COLO668 (cell line): Measurements from ENCODE around the gene ARID1A.

Source experiments
- DNase-seq: peaks from one replicate; lab custom pipeline; 2025; ENCODE audit not compliant: unreplicated experiment; lab: John Stamatoyannopoulos, UW

Gene ARID1A

DNA sequence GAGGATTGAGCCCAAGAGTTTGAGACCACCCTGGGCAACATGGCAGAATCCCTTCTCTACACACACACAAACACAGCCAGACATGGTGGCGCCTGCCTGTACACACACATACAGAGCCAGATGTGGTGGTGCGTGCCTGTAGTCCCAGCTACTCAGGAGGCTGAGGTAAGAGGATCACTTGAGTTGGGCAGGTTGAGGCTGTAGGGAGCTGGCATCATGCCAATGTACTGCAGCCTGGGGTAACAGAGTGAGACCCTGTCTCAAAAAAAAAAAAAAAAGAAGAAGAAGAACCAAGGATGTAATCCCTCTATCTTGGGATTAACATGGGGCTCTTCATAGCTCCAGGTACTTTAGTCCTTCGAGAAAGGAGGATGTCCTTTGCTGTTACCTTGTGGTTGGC lies 62.5 kb downstream of the ARID1A start:
- DNase-seq, result no peak

DNA sequence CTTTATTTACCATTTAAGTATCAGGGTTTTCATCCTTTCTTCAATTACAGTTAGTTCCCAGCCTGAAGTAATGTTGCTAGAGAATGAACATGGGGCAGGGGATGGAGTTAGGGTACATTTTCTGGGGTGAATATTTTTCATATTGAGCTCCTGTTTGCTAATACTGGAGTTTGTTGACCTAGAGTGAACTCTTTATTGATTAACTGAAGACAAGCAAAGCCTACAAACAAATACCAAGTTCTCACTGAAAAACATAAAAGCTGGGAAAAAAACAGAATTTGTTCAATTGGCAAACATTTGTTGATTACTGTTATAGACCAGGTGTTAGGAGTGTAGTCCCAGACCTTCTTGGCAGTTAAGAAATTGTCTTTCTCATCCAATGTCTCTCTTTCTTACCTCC lies 63.7 kb downstream of the ARID1A start:
- no peak for DNase-seq

DNA sequence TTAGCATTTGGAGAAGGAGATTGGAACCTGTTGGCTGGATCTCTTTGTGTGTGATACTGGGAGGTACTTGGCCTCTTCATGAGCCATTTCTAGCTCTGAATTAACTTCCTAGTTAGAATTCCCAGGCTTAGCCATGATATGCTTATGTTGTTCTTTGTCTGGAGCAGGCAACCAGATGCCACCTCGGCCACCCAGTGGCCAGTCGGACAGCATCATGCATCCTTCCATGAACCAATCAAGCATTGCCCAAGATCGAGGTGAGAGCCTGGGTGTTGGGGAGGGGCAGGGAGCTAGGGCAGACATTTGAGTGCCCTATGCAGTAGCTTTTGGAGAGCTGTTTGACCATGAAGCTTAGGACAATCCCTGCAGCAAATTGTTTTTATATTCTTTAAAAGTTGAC lies 65.4 kb downstream of the ARID1A start:
- no peak for DNase-seq

DNA sequence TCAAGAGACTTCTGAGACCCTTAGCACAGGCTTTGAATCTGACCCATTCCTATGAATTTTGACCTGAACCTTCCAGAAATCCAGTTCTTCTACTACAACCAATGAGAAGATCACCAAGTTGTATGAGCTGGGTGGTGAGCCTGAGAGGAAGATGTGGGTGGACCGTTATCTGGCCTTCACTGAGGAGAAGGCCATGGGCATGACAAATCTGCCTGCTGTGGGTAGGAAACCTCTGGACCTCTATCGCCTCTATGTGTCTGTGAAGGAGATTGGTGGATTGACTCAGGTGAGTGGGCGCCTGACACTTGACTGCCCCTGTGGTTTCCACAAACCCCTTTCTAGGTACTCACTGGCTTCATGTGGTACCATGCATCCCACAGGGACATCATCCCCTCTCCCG lies 71.9 kb downstream of the ARID1A start:
- no peak for DNase-seq

DNA sequence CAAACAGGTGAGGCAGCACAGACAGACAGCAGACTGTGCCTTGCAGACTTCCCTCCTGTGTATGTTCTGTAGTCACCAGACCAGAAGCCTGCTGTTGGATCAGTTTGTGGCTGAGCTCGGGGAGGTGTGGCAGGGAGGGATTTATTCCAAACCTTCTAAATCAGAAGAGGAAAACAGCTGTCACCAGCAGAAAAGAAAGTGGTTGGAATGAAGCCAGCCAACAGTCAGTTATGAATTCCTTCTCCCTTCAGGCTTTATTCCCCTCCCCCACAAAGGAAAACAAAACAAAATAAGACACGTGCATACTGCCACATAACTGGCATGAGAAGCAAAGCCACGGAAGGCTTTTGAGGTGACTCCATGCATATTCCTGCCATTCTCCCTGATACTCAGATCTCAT lies 72.9 kb downstream of the ARID1A start:
- no peak for DNase-seq

DNA sequence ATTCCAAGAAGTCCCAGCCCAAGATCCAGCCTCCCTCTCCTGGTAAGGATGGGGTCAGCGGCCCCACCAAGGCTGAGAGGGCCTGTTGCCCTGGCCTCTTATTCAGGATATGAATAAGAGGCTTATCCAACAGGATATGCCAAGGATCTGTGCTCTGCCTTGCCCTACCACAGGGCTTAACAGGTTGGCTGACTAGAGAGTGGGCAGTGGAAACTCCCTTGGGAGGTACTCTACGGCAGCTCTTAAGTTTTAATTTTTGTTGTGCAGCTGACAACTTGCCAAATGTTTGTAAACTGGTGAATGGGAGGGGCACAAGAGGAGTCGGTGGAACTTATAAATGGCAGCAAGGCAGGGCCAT lies 75.4 kb downstream of the ARID1A start:
- no peak for DNase-seq

DNA sequence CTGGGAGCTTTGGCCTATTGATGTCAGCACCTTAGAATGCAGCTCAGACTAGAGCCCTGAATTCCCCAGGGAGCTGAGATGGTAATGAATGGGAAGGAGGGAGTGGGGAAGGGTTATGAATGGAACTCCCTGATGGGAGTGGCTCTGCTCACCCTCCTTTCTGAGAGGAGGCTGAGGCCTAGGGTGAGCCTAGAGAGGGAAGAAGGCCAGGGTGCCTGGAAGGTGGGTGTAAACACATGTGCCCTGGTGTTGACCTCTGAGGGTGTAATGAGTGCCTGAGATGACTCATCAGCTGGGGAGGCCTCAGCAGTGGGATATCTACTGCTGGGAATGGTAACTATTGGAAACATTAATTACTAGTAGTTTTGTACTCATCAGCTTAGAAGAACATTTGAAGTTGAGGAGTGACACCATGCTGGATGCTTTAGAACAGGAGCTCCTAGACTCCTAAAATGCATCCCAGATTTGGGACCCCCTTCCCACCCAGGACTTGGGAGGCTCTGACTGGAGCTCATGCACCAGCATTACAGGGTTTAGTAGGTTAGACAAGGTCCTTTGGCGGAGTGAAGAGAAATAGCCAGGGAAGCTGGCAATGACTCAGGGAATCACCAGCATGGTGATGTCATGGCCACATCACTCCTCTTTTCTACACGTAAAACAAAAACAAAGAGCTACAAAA lies 76.0 kb downstream of the ARID1A start:
- DNase-seq, result peak; percentile 35

DNA sequence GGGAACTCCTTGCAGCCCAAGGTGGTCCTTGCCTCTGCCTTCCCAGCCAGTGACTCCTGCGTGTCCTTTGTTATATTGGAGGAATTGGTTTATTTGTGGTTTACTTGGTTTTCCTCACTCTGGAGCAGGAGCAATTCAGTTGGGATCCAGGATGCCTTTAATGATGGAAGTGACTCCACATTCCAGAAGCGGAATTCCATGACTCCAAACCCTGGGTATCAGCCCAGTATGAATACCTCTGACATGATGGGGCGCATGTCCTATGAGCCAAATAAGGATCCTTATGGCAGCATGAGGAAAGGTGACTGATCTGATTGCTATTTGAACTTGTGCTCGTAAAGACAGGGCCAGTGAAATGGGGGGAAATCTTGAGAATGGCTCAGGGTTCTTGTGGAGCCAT lies 76.9 kb downstream of the ARID1A start:
- no peak for DNase-seq

DNA sequence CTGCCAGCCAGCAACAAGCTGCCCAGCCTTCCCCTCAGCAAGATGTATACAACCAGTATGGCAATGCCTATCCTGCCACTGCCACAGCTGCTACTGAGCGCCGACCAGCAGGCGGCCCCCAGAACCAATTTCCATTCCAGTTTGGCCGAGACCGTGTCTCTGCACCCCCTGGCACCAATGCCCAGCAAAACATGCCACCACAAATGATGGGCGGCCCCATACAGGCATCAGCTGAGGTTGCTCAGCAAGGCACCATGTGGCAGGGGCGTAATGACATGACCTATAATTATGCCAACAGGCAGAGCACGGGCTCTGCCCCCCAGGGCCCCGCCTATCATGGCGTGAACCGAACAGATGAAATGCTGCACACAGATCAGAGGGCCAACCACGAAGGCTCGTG lies 78.6 kb downstream of the ARID1A start:
- DNase-seq, result no peak

DNA sequence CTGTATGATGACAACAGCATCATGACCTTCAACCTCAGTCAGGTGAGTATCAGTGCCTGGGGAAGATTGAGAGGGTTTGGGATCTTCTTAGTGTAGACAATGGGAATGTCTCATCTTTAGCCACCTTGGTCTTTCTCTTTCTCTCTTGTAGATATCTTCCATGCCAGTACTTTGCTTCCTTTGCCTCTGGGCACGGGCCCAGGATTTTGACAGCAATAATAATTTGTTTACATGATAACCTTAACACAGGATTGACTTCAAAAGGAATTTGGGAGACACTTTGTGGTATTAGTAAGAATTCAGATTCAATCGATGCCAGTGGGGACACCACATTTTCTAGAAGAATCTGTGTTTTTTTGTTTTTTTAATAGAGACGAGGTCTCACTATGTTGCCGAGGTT lies 79.9 kb downstream of the ARID1A start:
- no peak for DNase-seq

DNA sequence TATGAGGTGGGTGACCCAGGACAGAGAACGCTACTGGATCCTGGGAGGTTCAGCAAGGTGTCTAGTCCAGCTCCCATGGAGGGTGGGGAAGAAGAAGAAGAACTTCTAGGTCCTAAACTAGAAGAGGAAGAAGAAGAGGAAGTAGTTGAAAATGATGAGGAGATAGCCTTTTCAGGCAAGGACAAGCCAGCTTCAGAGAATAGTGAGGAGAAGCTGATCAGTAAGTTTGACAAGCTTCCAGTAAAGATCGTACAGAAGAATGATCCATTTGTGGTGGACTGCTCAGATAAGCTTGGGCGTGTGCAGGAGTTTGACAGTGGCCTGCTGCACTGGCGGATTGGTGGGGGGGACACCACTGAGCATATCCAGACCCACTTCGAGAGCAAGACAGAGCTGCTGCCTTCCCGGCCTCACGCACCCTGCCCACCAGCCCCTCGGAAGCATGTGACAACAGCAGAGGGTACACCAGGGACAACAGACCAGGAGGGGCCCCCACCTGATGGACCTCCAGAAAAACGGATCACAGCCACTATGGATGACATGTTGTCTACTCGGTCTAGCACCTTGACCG lies 83.4 kb downstream of the ARID1A start:
- DNase-seq, result no peak

DNA sequence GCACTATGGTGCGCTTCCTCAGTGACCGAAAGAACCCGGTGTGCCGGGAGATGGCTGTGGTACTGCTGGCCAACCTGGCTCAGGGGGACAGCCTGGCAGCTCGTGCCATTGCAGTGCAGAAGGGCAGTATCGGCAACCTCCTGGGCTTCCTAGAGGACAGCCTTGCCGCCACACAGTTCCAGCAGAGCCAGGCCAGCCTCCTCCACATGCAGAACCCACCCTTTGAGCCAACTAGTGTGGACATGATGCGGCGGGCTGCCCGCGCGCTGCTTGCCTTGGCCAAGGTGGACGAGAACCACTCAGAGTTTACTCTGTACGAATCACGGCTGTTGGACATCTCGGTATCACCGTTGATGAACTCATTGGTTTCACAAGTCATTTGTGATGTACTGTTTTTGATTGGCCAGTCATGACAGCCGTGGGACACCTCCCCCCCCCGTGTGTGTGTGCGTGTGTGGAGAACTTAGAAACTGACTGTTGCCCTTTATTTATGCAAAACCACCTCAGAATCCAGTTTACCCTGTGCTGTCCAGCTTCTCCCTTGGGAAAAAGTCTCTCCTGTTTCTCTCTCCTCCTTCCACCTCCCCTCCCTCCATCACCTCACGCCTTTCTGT lies 84.6 kb downstream of the ARID1A start:
- no peak for DNase-seq

DNA sequence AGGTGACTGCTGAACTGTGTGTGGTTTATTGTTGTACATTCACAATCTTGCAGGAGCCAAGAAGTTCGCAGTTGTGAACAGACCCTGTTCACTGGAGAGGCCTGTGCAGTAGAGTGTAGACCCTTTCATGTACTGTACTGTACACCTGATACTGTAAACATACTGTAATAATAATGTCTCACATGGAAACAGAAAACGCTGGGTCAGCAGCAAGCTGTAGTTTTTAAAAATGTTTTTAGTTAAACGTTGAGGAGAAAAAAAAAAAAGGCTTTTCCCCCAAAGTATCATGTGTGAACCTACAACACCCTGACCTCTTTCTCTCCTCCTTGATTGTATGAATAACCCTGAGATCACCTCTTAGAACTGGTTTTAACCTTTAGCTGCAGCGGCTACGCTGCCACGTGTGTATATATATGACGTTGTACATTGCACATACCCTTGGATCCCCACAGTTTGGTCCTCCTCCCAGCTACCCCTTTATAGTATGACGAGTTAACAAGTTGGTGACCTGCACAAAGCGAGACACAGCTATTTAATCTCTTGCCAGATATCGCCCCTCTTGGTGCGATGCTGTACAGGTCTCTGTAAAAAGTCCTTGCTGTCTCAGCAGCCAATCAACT lies 85.5 kb downstream of the ARID1A start:
- no peak for DNase-seq

DNA sequence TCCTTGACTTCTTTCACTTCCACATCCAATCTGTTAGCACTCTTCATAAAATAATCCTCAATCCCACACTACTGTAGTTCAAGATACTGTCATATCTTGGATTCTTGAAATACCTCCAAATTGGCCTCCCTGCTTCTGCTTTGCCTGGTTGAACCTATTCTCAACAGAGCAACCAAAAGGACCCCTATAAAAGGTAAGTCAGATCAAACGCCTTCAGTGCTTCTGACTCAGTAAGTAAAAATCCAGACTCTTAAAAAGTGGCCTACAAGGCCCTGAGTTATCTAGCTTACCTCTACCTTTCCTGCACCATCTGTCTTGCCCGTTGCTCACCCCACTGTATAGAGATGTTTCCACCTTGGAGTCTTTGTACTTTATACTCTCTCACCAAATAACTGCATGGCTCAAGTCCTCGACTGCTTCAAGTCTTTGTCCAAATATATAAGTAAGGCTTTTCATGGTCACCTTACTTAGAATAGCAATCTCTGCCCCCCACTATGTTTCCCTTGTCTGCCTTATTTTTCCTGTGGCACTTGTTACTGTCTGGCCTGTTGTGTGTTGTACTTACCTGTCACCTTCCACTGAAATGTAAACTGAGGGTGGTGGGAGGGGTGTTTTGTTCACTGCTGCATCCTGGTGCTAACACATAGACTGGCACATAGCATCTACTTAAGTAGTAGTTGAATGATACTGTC lies 86.9 kb downstream of the ARID1A start:
- no peak for DNase-seq

DNA sequence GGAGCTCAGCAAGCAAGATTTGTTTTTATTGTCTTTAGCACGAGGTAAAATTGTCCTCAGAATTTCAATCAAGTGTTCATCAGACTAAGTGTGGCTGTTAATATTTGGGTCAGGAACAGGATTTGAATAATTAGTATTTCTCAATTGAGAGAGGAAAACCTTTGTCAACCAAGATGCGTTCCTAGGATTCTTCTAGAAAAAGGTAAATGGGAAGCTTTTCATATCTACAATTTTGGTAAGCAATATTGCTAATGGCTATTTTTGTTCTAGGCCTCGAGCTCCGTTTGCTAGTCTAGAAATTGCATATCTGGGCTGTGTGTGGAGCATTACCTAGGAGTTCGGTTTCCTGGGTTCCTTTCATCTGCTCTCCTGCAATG lies 87.8 kb downstream of the ARID1A start:
- DNase-seq, result no peak

DNA sequence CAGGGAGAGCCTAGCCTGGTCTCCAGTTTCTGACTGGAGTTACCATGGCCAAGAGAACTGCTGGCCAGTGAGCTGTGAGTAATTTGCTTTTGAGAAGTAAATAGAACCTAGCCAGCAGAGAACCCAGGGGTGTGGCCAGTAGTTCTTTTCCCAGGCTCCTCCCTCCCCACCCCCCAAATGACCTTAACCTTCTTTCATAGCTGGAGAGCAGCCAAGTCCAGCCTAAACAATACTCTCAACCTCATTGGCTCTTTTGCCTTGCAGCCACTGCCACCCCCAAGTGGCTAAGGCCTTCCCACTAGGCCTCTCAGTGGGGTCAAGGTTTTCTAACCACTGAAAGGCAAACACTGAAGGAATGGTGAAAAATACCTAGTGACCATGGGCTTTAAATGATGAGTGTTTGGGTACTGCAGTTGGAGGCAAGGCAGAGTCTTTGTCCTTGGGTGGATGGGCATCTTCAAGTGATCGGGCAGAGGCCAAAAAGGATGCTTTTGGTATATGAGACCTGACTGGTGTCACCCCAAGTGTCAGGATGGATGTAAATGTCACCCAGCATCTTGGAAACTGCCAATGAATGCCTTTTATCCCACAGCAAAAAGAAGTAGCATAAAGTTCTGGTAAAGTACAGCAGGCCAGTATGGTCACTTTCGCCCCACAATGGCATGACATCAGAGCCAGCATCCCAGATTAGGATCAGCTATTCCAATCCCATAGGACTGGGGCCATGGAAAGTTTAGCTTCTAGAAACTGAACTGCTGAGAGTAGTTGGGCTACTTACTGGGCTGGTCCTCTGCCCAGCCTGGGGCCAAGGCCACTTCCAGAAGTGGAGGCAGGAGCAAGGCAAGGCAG lies 88.4 kb downstream of the ARID1A start:
- DNase-seq, result peak; percentile 76

DNA sequence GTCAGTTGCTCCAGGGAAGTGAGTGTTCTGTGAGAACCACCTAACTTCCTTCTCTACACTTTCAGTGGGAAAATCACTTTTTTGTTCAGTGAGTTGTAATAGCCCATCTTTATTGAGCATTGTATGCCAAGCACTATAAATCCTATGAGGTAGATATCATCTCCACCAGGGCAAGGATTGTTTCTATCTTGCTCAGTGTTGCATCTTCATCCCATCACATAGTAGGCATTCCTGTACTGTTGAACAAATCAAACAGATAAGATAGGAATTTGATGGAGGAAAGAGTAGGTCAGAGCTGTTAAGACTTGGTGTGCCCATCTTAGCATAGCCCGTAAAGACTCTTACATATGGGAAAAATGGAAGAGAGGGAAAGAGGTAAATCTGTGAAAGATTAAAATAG lies 89.1 kb downstream of the ARID1A start:
- DNase-seq, result no peak

DNA sequence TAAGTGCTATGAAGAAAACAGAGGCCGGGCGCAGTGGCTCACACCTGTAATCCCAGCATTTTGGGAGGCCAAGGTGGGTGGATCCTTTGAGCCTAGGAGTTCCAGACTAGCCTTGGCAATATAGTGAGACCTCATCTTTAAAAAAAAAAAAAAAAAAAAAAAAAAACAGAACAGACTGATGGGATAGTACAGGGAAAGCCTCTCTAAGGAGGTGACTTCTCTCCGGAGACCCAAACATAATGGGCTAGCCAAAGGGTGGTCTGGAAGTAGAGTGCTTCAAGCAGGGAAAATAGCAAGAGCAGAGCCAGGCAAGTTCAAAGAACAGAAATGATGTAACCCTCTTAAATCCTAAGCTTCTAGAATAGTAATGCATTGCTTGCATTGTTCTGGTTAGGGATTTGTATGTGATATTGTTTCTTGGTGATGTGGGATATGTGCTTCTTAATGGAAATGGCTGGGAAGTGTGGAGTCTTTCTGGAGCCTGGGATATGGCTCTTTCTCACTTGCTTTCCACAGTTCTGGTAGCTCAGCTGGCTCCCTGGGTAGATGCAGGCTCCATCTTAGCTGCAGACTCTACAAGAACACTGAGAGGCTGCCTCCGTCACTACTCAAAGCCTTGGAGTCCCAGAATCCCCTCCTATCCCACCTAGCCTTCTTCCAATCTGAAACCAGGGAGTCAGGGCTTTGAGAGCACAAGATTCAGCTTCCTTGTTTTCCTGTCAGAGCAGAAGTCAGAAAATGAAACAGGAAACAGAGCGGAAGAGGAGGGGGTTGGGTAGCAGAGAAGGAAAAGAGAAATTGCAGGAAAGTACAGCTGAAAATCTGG lies 90.0 kb downstream of the ARID1A start:
- no peak for DNase-seq

DNA sequence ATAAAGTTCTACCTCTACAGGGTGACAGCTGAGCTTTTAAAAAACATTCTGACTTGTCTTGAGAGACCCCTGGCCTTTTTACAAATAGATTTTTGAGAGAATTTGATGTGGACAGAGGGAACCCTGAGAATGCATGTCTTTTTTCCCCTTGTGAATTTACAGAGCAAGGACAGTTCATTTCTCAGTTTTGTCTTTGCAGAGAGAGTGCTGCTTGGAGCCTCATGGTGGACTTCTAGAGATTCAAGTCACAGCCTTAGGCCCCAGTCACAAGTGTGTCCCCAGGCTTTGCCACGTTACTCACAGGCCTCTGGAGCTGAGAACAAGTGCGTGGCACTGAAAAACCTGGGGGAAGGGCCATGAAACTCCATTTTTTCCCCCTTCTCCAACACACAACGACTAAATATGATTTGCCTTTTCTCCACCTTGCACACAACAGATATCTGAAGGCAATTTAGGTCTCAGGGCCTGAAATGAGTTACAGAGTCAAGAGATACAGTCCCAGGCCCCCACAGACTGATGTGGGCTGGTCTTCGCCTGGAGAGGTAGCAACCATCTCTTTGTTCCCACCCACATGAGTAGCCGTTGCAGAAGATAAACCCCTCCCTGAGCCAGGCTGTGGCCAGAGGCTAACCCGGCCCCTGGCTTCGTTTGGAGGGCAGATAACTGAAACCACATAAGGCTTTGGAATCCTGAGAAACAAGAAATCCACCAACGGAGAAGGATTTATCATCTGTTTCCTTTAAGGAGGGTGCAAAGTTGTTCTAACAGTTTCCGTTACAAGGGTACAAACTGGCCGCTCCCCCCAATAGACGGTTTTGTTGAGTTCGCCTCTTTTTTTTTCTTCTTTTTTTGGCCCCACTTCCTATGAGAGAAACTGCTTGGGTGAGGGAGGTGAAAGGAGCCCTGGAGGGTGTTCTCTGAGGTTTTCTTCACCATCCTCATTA lies 90.9 kb downstream of the ARID1A start:
- DNase-seq, result peak; percentile 37
